Ishikawa (cell line): ENCODE measurements around the gene ROBO1.

Source experiments
- CREB1 ChIP-seq: IDR thresholded peaks from 2 replicates; pipeline ENCODE4 v1.6.1; 2012; ENCODE audit warnings: low read depth
- EP300 ChIP-seq: IDR thresholded peaks from 2 replicates; pipeline ENCODE4 v1.6.1; 2012; ENCODE audit warnings: borderline replicate concordance
- FOXM1 ChIP-seq: IDR thresholded peaks from 2 replicates; pipeline ENCODE4 v1.6.1; 2012; ENCODE audit warnings: low read depth, borderline replicate concordance
- MAX ChIP-seq: IDR thresholded peaks from 2 replicates; pipeline ENCODE4 v1.6.1; 2012
- NFIC ChIP-seq: IDR thresholded peaks from 2 replicates; pipeline ENCODE4 v1.6.1; 2012
- RAD21 ChIP-seq: IDR thresholded peaks from 2 replicates; pipeline ENCODE4 v1.6.1; 2012; ENCODE audit warnings: low read depth
- TAF1 ChIP-seq: IDR thresholded peaks from 2 replicates; pipeline ENCODE4 v1.6.1; 2012; ENCODE audit warnings: low read depth, mild to moderate bottlenecking
- TCF12 ChIP-seq: IDR thresholded peaks from 2 replicates; pipeline ENCODE4 v1.6.1; 2012; ENCODE audit warnings: low read depth
- TEAD4 ChIP-seq: IDR thresholded peaks from 2 replicates; pipeline ENCODE4 v1.6.1; 2012
- ZBTB7A ChIP-seq: IDR thresholded peaks from 2 replicates; pipeline ENCODE4 v1.6.1; 2012; ENCODE audit warnings: low read depth
- TF ChIP-seq, protein P1 (sequence below): IDR thresholded peaks from 2 replicates; pipeline ENCODE4 v1.6.1; 2012; ENCODE audit warnings: low read depth, mild to moderate bottlenecking

DNA sequence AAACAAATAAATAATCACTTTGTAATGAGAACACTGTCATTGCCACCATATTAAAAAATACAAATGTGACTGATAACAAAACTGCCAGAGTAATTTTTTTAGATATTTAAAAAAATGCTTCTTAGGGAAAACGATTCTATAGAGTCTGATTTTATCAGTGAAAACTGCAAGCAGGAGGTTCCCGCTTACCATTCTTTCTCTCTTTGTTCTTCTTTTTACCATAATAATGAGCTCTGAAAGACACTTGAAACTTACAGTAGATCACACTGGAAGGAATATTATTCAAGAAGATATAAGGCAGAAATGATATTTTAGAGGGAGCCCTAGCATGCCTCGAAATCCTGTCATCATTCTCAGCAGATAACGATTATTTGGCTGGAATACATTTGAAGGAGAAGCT is 701.3 kb downstream of the ROBO1 start:
- TF ChIP-seq MAX (no peak), TAF1 (no peak), EP300 (no peak), ZBTB7A (no peak), RAD21 (no peak), NFIC (no peak), FOXM1 (no peak), TCF12 (no peak), CREB1 (no peak), TEAD4 (no peak)
- TF ChIP-seq, protein P1, sequence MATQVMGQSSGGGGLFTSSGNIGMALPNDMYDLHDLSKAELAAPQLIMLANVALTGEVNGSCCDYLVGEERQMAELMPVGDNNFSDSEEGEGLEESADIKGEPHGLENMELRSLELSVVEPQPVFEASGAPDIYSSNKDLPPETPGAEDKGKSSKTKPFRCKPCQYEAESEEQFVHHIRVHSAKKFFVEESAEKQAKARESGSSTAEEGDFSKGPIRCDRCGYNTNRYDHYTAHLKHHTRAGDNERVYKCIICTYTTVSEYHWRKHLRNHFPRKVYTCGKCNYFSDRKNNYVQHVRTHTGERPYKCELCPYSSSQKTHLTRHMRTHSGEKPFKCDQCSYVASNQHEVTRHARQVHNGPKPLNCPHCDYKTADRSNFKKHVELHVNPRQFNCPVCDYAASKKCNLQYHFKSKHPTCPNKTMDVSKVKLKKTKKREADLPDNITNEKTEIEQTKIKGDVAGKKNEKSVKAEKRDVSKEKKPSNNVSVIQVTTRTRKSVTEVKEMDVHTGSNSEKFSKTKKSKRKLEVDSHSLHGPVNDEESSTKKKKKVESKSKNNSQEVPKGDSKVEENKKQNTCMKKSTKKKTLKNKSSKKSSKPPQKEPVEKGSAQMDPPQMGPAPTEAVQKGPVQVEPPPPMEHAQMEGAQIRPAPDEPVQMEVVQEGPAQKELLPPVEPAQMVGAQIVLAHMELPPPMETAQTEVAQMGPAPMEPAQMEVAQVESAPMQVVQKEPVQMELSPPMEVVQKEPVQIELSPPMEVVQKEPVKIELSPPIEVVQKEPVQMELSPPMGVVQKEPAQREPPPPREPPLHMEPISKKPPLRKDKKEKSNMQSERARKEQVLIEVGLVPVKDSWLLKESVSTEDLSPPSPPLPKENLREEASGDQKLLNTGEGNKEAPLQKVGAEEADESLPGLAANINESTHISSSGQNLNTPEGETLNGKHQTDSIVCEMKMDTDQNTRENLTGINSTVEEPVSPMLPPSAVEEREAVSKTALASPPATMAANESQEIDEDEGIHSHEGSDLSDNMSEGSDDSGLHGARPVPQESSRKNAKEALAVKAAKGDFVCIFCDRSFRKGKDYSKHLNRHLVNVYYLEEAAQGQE, result no peak
